IMR-90 (cell line): ENCODE data around the gene LRRC40. TPM values are rescaled to one million over a fixed set of nuclear protein-coding genes. Genes with fewer than 3 reads are reported as not detected.

ENCODE experiments used
- ATAC-seq: fragments of 200-7000 bp; cut with Tn5 transposase; 2 replicates; pipeline ENCODE4 v1.9.1; 2020; ENCODE audit warnings: low read depth, mild to moderate bottlenecking, moderate library complexity
- BruUV-seq: library from RNA; stranded (reverse); fragments of 400-500 nt; replicated peaks from 2 replicates; lab custom pipeline; 2021; lab: Mats Ljungman, UMichigan
- CTCF ChIA-PET: fragments of 300-600 bp; formaldehyde crosslinking; extraction: SDS; loops from one replicate; lab custom pipeline; 2021; ENCODE audit warnings: antibody characterized with exemption; lab: Yijun Ruan, JAX
- POLR2A ChIA-PET: fragments of 300-600 bp; sonication (Branson Sonifier 250); formaldehyde crosslinking; loops from one replicate; lab custom pipeline; 2022; ENCODE audit warnings: antibody characterized with exemption; ENCODE audit not compliant: unreplicated experiment; lab: Charles Lee
- DNase-seq: peaks from one replicate; pipeline ENCODE4 v3.0.0; 2013
- H2AFZ ChIP-seq: replicated peaks from 2 replicates; pipeline ENCODE3; 2013; ENCODE audit warnings: low read length, mild to moderate bottlenecking; ENCODE audit not compliant: poor library complexity
- H2AK5ac ChIP-seq: 2 replicates; pipeline ENCODE4 v1.6.1; 2013; ENCODE audit warnings: low read depth, low read length, inconsistent platforms
- H2AK9ac ChIP-seq: replicated peaks from 2 replicates; pipeline ENCODE3; 2013; ENCODE audit warnings: mild to moderate bottlenecking, low read depth, low read length, moderate library complexity; ENCODE audit not compliant: poor library complexity
- H2BK120ac ChIP-seq: 2 replicates; pipeline ENCODE4 v1.6.1; 2013; ENCODE audit warnings: low read depth, low read length, inconsistent platforms
- H2BK15ac ChIP-seq: 3 replicates; pipeline ENCODE4 v1.6.1; 2013; ENCODE audit warnings: low read depth, low read length, inconsistent platforms
- H2BK20ac ChIP-seq: 2 replicates; pipeline ENCODE4 v1.6.1; 2013; ENCODE audit warnings: low read depth, mild to moderate bottlenecking, inconsistent platforms, low read length, moderate library complexity
- H2BK5ac ChIP-seq: 2 replicates; pipeline ENCODE4 v1.6.1; 2013; ENCODE audit warnings: mild to moderate bottlenecking, low read depth, low read length, inconsistent platforms; ENCODE audit not compliant: poor library complexity, severe bottlenecking
- H3K14ac ChIP-seq: replicated peaks from 2 replicates; pipeline ENCODE4 v1.6.1; 2013; ENCODE audit warnings: low read depth, low read length, inconsistent platforms
- H3K18ac ChIP-seq: 2 replicates; pipeline ENCODE4 v1.6.1; 2013; ENCODE audit warnings: low read depth, low read length, control low read depth
- H3K23ac ChIP-seq: 2 replicates; pipeline ENCODE4 v1.6.1; 2013; ENCODE audit warnings: low read depth, low read length, inconsistent platforms
- H3K27ac ChIP-seq: 2 replicates; pipeline ENCODE4 v1.5.1; 2013; ENCODE audit warnings: mild to moderate bottlenecking, control low read depth, low read length; ENCODE audit not compliant: insufficient read depth
- H3K27me3 ChIP-seq: 2 replicates; pipeline ENCODE4 v1.6.1; 2013; ENCODE audit warnings: low read length; ENCODE audit not compliant: control insufficient read depth, insufficient read depth
- H3K36me3 ChIP-seq: 2 replicates; pipeline ENCODE4 v1.6.1; 2013; ENCODE audit warnings: low read length, mixed read lengths; ENCODE audit not compliant: control insufficient read depth, insufficient read depth
- H3K4ac ChIP-seq: 2 replicates; pipeline ENCODE4 v1.6.1; 2013; ENCODE audit warnings: low read depth, low read length, inconsistent platforms
- H3K4me1 ChIP-seq: 2 replicates; pipeline ENCODE4 v1.6.1; 2013; ENCODE audit warnings: low read length, mixed read lengths; ENCODE audit not compliant: control insufficient read depth, insufficient read depth
- H3K4me2 ChIP-seq: 2 replicates; pipeline ENCODE4 v1.6.1; 2013; ENCODE audit warnings: low read depth, mild to moderate bottlenecking, control low read depth, low read length, moderate library complexity
- H3K4me3 ChIP-seq: 2 replicates; pipeline ENCODE4 v1.5.1; 2013; ENCODE audit warnings: low read depth, mild to moderate bottlenecking, control low read depth, low read length, moderate library complexity; ENCODE audit not compliant: insufficient read depth
- H3K56ac ChIP-seq: 2 replicates; pipeline ENCODE4 v1.6.1; 2013; ENCODE audit warnings: low read length, inconsistent platforms; ENCODE audit not compliant: insufficient read depth; ENCODE audit errors: extremely low read depth
- H3K79me1 ChIP-seq, 2 experiments: 2 replicates each; pipeline ENCODE4 v1.6.1; 2013; ENCODE audit warnings: low read length in 2 of 2, inconsistent platforms in 1 of 2, low read depth in 1 of 2
- H3K9ac ChIP-seq: 2 replicates; pipeline ENCODE4 v1.6.1; 2013; ENCODE audit warnings: low read depth, low read length, control low read depth
- H3K9me1 ChIP-seq: 2 replicates; pipeline ENCODE4 v1.6.1; 2013; ENCODE audit warnings: low read length, inconsistent platforms; ENCODE audit not compliant: insufficient read depth
- H3K9me3 ChIP-seq: 2 replicates; pipeline ENCODE4 v1.6.1; 2013; ENCODE audit warnings: low read length; ENCODE audit not compliant: control insufficient read depth, insufficient read depth
- H4K20me1 ChIP-seq: 2 replicates; pipeline ENCODE4 v1.6.1; 2013; ENCODE audit warnings: low read length, inconsistent platforms; ENCODE audit not compliant: insufficient read depth
- H4K5ac ChIP-seq: 2 replicates; pipeline ENCODE4 v1.6.1; 2013; ENCODE audit warnings: mild to moderate bottlenecking, low read depth, low read length, control low read depth
- H4K8ac ChIP-seq, 2 experiments: 2 replicates each; pipeline ENCODE4 v1.6.1; 2013; ENCODE audit warnings: low read depth in 2 of 2, low read length in 2 of 2, control low read depth in 1 of 2, inconsistent platforms in 1 of 2
- H4K91ac ChIP-seq: 2 replicates; pipeline ENCODE4 v1.6.1; 2013; ENCODE audit warnings: low read depth, low read length, inconsistent platforms; ENCODE audit not compliant: insufficient read depth
- BHLHE40 ChIP-seq: fragments of 150-350 bp; IDR thresholded peaks from 2 replicates; pipeline ENCODE4 v1.6.1; 2016; ENCODE audit warnings: mild to moderate bottlenecking, low read depth, low read length
- CEBPB ChIP-seq: IDR thresholded peaks from 2 replicates; pipeline ENCODE4 v1.6.1; 2012; ENCODE audit warnings: low read depth, low read length, improper control_type of control experiment
- CHD1 ChIP-seq: IDR thresholded peaks from 2 replicates; pipeline ENCODE4 v1.6.1; 2012; ENCODE audit warnings: low read depth, low read length, improper control_type of control experiment
- ELK1 ChIP-seq: fragments of 150-350 bp; IDR thresholded peaks from 2 replicates; pipeline ENCODE4 v1.6.1; 2016; ENCODE audit warnings: low read depth, mild to moderate bottlenecking, low read length, moderate library complexity, borderline replicate concordance
- FOS ChIP-seq: fragments of 150-350 bp; IDR thresholded peaks from 2 replicates; pipeline ENCODE4 v1.6.1; 2016; ENCODE audit warnings: low read depth, low read length
- MAFK ChIP-seq: IDR thresholded peaks from 2 replicates; pipeline ENCODE4 v1.6.1; 2012; ENCODE audit warnings: low read depth, low read length, improper control_type of control experiment
- MAZ ChIP-seq: IDR thresholded peaks from 2 replicates; pipeline ENCODE4 v1.6.1; 2012; ENCODE audit warnings: low read depth, mild to moderate bottlenecking, low read length, improper control_type of control experiment, moderate library complexity, borderline replicate concordance
- MXI1 ChIP-seq: IDR thresholded peaks from 2 replicates; pipeline ENCODE4 v1.6.1; 2012; ENCODE audit warnings: low read depth, mild to moderate bottlenecking, low read length, moderate library complexity, borderline replicate concordance
- NFE2L2 ChIP-seq: fragments of 150-350 bp; IDR thresholded peaks from 2 replicates; pipeline ENCODE4 v1.6.1; 2016; ENCODE audit warnings: low read depth, mild to moderate bottlenecking, low read length
- POLR2A ChIP-seq: IDR thresholded peaks from 2 replicates; pipeline ENCODE4 v1.6.1; 2012; ENCODE audit warnings: mild to moderate bottlenecking, low read depth, low read length
- RAD21 ChIP-seq: IDR thresholded peaks from 2 replicates; pipeline ENCODE4 v1.6.1; 2012; ENCODE audit warnings: low read length, improper control_type of control experiment
- RCOR1 ChIP-seq: IDR thresholded peaks from 2 replicates; pipeline ENCODE4 v1.6.1; 2012; ENCODE audit warnings: mild to moderate bottlenecking, low read length, improper control_type of control experiment; ENCODE audit not compliant: insufficient replicate concordance
- RFX5 ChIP-seq: IDR thresholded peaks from 2 replicates; pipeline ENCODE4 v1.8.0; 2012; ENCODE audit warnings: low read depth, mild to moderate bottlenecking, low read length, moderate library complexity
- SMC3 ChIP-seq: fragments of 150-350 bp; IDR thresholded peaks from 2 replicates; pipeline ENCODE4 v1.6.1; 2016; ENCODE audit warnings: low read depth, mild to moderate bottlenecking, antibody characterized with exemption, low read length, moderate library complexity
- USF2 ChIP-seq: fragments of 150-350 bp; IDR thresholded peaks from 2 replicates; pipeline ENCODE4 v1.6.1; 2017; ENCODE audit warnings: mild to moderate bottlenecking, antibody characterized with exemption, low read length, low read depth
- WGBS, 2 experiments: methylation state at CpG; one replicate each; pipeline versions ENCODE4 v1.1.5 to v1.1.7; 2013; ENCODE audit warnings: missing lambda C conversion rate in 2 of 2; ENCODE audit not compliant: insufficient read length in 1 of 2; ENCODE audit errors: extremely low coverage in 2 of 2; 5-methylcytosine and 5-hydroxymethylcytosine counted together
- dilution Hi-C: fragments of 300-500 bp; cut with HindIII; formaldehyde crosslinking; loops from one replicate; pipeline ENCODE4 v1.14.3; 2018; ENCODE audit warnings: low sequenced_read_pairs; ENCODE audit not compliant: unreplicated experiment
- in situ Hi-C: fragments of 300-500 bp; cut with MboI; formaldehyde crosslinking; loops from 3 replicates; pipeline ENCODE4 v1.14.3; 2019; ENCODE audit warnings: low sequenced_read_pairs, inconsistent platforms, mixed read lengths
- intact Hi-C: fragments of 100-400 bp; cut with micrococcal nuclease; formaldehyde crosslinking; loops from 2 replicates; pipeline ENCODE4 v1.10.0; 2022
- polyA plus RNA-seq, 3 experiments: library from polyadenylated mRNA; depleted of rRNA; stranded (reverse); fragments of >200 nt; gene quantifications; 2 replicates each; pipeline ENCODE4 v1.2.3, GENCODE V29; 2012; ENCODE audit warnings: low replicate concordance in 1 of 3
- total RNA-seq: library from RNA; depleted of rRNA; stranded (reverse); fragments of >200 nt; gene quantifications from 2 replicates; pipeline ENCODE4 v1.2.3, GENCODE V29; 2012
- TF ChIP-seq, protein P1 (sequence below): conservative IDR thresholded peaks from 2 replicates; pipeline ENCODE4 v1.5.1; 2012; ENCODE audit warnings: mild to moderate bottlenecking, low read depth, low read length, improper control_type of control experiment

Gene LRRC40
- total and polyA plus RNA-seq, 2 of the 4 experiments (the other 2 are of a cell fraction), result 11.1 to 17.4 TPM

GRCh38 chr1:70101774-70102173, 103.6 kb downstream of the LRRC40 start:
- DNase-seq (no peak), ATAC-seq (no peak)
- intact Hi-C loops, result no loop called here
- Histone ChIP-seq H3K23ac (0 out of 2 replicates have a peak overlapping the region, but pooled peaks have one; percentile 24), H2AK9ac (no peak overlapping the region), H3K4me3 (no peak overlapping the region), H4K20me1 (no peaks in the 10 kb centered on the region), H3K36me3 (no peaks in the 10 kb centered on the region), H3K27ac (no peak overlapping the region), H3K27me3 (no peaks in the 10 kb centered on the region), H2BK5ac (no peak overlapping the region), H4K8ac (no peak overlapping the region), H3K4me2 (no peak overlapping the region), H3K79me1 (no peaks in the 10 kb centered on the region), H2BK15ac (no peak overlapping the region), H2AFZ (no peak overlapping the region), H3K4ac (no peak overlapping the region), H2BK120ac (no peak overlapping the region), H3K9me1 (no peaks in the 10 kb centered on the region), H4K5ac (no peak overlapping the region), H3K18ac (no peak overlapping the region), H4K91ac (no peak overlapping the region), H3K9ac (no peak overlapping the region), H3K4me1 (no peaks in the 10 kb centered on the region), H2BK20ac (no peak overlapping the region), H2AK5ac (no peak overlapping the region), H3K56ac (no peak overlapping the region), H3K9me3 (no peaks in the 10 kb centered on the region), H3K14ac (no peak overlapping the region)
- BruUV-seq, result no TSS peak
- CTCF ChIA-PET, result interaction anchor here (0.6 to 0.7 kb wide), 2 partner anchors 11 to 42 kb away, joined by 3 read pairs; no protein-coding TSS in a partner anchor
- POLR2A ChIA-PET, result no interaction called here
- WGBS, 2 experiments, result no CpG with 5 or more reads among the region's 1 CpG
- no peak for TF ChIP-seq SMC3
- TF ChIP-seq ELK1, result no peak
- no peak for TF ChIP-seq RAD21
- no peak for TF ChIP-seq POLR2A
- no peak for TF ChIP-seq MAFK
- no peak for TF ChIP-seq BHLHE40
- no peak for TF ChIP-seq MXI1
- no peak for TF ChIP-seq FOS
- TF ChIP-seq MAZ, result no peak
- no peak for TF ChIP-seq RFX5
- TF ChIP-seq, protein P1, sequence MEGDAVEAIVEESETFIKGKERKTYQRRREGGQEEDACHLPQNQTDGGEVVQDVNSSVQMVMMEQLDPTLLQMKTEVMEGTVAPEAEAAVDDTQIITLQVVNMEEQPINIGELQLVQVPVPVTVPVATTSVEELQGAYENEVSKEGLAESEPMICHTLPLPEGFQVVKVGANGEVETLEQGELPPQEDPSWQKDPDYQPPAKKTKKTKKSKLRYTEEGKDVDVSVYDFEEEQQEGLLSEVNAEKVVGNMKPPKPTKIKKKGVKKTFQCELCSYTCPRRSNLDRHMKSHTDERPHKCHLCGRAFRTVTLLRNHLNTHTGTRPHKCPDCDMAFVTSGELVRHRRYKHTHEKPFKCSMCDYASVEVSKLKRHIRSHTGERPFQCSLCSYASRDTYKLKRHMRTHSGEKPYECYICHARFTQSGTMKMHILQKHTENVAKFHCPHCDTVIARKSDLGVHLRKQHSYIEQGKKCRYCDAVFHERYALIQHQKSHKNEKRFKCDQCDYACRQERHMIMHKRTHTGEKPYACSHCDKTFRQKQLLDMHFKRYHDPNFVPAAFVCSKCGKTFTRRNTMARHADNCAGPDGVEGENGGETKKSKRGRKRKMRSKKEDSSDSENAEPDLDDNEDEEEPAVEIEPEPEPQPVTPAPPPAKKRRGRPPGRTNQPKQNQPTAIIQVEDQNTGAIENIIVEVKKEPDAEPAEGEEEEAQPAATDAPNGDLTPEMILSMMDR, result no peak
- TF ChIP-seq USF2, result no peak
- TF ChIP-seq NFE2L2, result no peak
- TF ChIP-seq CHD1, result no peak
- TF ChIP-seq RCOR1, result no peak
- no peak for TF ChIP-seq CEBPB
- in situ Hi-C loops, result no loop called here
- dilution Hi-C loops, result no loop called here
